GM18505 (cell line): Measurements from ENCODE around the gene PAK5.

Source experiments
- ATAC-seq: cut with Tn5 transposase; IDR thresholded peaks from one replicate; pipeline ENCODE4 v1.9.1; 2021; ENCODE audit not compliant: unreplicated experiment
- POLR2A ChIP-seq: IDR thresholded peaks from 4 replicates; pipeline ENCODE4 v1.6.1; 2011; ENCODE audit warnings: borderline replicate concordance; ENCODE audit not compliant: insufficient read depth, insufficient read length; ENCODE audit errors: extremely low read depth

The PAK5 gene

GRCh38 chr20:9758752-9759151, 80.1 kb downstream of the PAK5 start:
- ATAC-seq, result no peak
- TF ChIP-seq POLR2A, result no peak

- ATAC-seq, result no peak
- no peak for TF ChIP-seq POLR2A
These were observed 82.2 kb downstream of the PAK5 start for GRCh38 chr20:9756660-9757059.

GRCh38 chr20:9755301-9755700, 83.6 kb downstream of the PAK5 start:
- TF ChIP-seq POLR2A, result no peak
- ATAC-seq, result no peak

- TF ChIP-seq POLR2A, result no peak
- no peak for ATAC-seq
These were observed 94.3 kb downstream of the PAK5 start for GRCh38 chr20:9744551-9744950.

GRCh38 chr20:9743871-9744270, 95.0 kb downstream of the PAK5 start:
- ATAC-seq, result no peak
- no peak for TF ChIP-seq POLR2A

- no peak for TF ChIP-seq POLR2A
- ATAC-seq, result no peak
These were observed 96.1 kb downstream of the PAK5 start for GRCh38 chr20:9742821-9743220.

GRCh38 chr20:9741996-9742395, 96.9 kb downstream of the PAK5 start:
- no peak for ATAC-seq

GRCh38 chr20:9740486-9740885, 98.4 kb downstream of the PAK5 start:
- no peak for ATAC-seq
- no peak for TF ChIP-seq POLR2A

More at GRCh38 chr20:9741996-9742395, 96.9 kb downstream of the PAK5 start:
- no peak for TF ChIP-seq POLR2A

GRCh38 chr20:9739991-9740390, 98.9 kb downstream of the PAK5 start:
- no peak for TF ChIP-seq POLR2A
- no peak for ATAC-seq

GRCh38 chr20:9736373-9736772, 102.5 kb downstream of the PAK5 start:
- ATAC-seq, result no peak
- TF ChIP-seq POLR2A, result no peak

GRCh38 chr20:9723501-9724202, 115.2 kb downstream of the PAK5 start:
- no peak for TF ChIP-seq POLR2A
- ATAC-seq, result no peak

- TF ChIP-seq POLR2A, result no peak
- no peak for ATAC-seq
These were observed 127.0 kb downstream of the PAK5 start for GRCh38 chr20:9711872-9712271.

GRCh38 chr20:9710685-9711084, 128.2 kb downstream of the PAK5 start:
- no peak for TF ChIP-seq POLR2A
- ATAC-seq, result no peak

- ATAC-seq, result no peak
- no peak for TF ChIP-seq POLR2A
These were observed 133.0 kb downstream of the PAK5 start for GRCh38 chr20:9705722-9706476.
